Measurements from ENCODE around the gene SLC35G1. TPM values are rescaled to one million over a fixed set of nuclear protein-coding genes. Genes with fewer than 3 reads are reported as not detected.

Gene SLC35G1
- polyA plus RNA-seq, 1 donor = 4.3 TPM

Other genes starting within 250 kb of the SLC35G1 start
- gene FRA10AC1, start 191.4 kb upstream of the SLC35G1 start, polyA plus RNA-seq (ENCODE audit: insufficient read length) = 25.1 TPM
- 34.3 TPM for gene LGI1, start 136.0 kb upstream of the SLC35G1 start, polyA plus RNA-seq (ENCODE audit: insufficient read length)
- 53.4 TPM for gene PLCE1, start 100.0 kb downstream of the SLC35G1 start, polyA plus RNA-seq (ENCODE audit: insufficient read length)